Endothelial cell of umbilical vein (primary cell): ENCODE data around the gene ZBTB32. TPM values are rescaled to one million over a fixed set of nuclear protein-coding genes. Genes with fewer than 3 reads are reported as not detected.
A peak's percentile ranks its signal among the peaks of the same experiment; 100 is the strongest.

ENCODE experiments used
- BruUV-seq: library from RNA; stranded (reverse); fragments of 400-500 nt; replicated peaks from 2 replicates; lab custom pipeline; 2021; lab: Mats Ljungman, UMichigan
- CTCF ChIA-PET: fragments of 300-600, 350-600 bp; sonication (Branson Sonifier 250); formaldehyde crosslinking; loops from one replicate; lab custom pipeline; 2021; ENCODE audit warnings: antibody characterized with exemption, inconsistent platforms; lab: Charles Lee
- POLR2A ChIA-PET: fragments of 300-600, 350-600 bp; sonication (Branson Sonifier 250); formaldehyde crosslinking; loops from one replicate; lab custom pipeline; 2021; ENCODE audit warnings: antibody characterized with exemption, inconsistent platforms; lab: Charles Lee
- DNase-seq: peaks from one replicate; pipeline ENCODE4 v3.0.0-alpha.2; 2011; ENCODE audit warnings: low read depth, low spot score
- FAIRE-seq: peaks from 2 replicates; lab custom pipeline; 2011; peaks lifted over from hg19 to GRCh38; lab: Jason Lieb, UNC
- H2AFZ ChIP-seq: 2 replicates; pipeline ENCODE4 v1.6.0; 2012; ENCODE audit warnings: low read depth, low read length, control low read depth, inconsistent platforms
- H3K27ac ChIP-seq: 2 replicates; pipeline ENCODE4 v1.5.1; 2011; ENCODE audit warnings: low read depth, mild to moderate bottlenecking, control low read depth, low read length, moderate library complexity; ENCODE audit not compliant: insufficient read depth
- H3K27me3 ChIP-seq, 2 experiments: 2 replicates each; pipeline versions ENCODE4 v1.6.0 to v1.6.1; 2011; ENCODE audit warnings: low read length in 2 of 2, mixed read lengths in 1 of 2; ENCODE audit not compliant: control insufficient read depth in 2 of 2, insufficient read depth in 2 of 2
- H3K36me3 ChIP-seq, 2 experiments: 2 replicates in 1 of 2; 3 replicates in 1 of 2; pipeline ENCODE4 v1.5.1; 2011; ENCODE audit warnings: low read length in 2 of 2, mild to moderate bottlenecking in 1 of 2, moderate library complexity in 1 of 2; ENCODE audit not compliant: control insufficient read depth in 2 of 2, insufficient read depth in 2 of 2; ENCODE audit errors: extremely low read depth in 1 of 2
- H3K4me1 ChIP-seq: 3 replicates; pipeline ENCODE4 v1.5.1; 2011; ENCODE audit warnings: mild to moderate bottlenecking, low read length; ENCODE audit not compliant: control insufficient read depth, insufficient read depth; ENCODE audit errors: extremely low read depth
- H3K4me2 ChIP-seq: 2 replicates; pipeline ENCODE4 v1.6.1; 2011; ENCODE audit warnings: low read length, control low read depth, mixed read lengths; ENCODE audit not compliant: insufficient read depth
- H3K4me3 ChIP-seq, 3 experiments: fragments of 200-600 bp in 1 of 3; sonication (generic), shearing (Covaris generic) in 1 of 3; replicated peaks in 1 of 3; 2 replicates each; pipeline ENCODE4 v1.5.1; 2011 to 2016; ENCODE audit warnings: control low read depth in 3 of 3, low read length in 3 of 3, mild to moderate bottlenecking in 2 of 3, inconsistent platforms in 1 of 3, low read depth in 1 of 3, moderate library complexity in 1 of 3; ENCODE audit not compliant: insufficient read depth in 1 of 3
- H3K79me2 ChIP-seq: 2 replicates; pipeline ENCODE4 v1.6.0; 2012; ENCODE audit warnings: low read length, inconsistent platforms; ENCODE audit not compliant: control insufficient read depth, insufficient read depth
- H3K9ac ChIP-seq: replicated peaks from 2 replicates; pipeline ENCODE3; 2011; ENCODE audit warnings: low read length, control low read depth; ENCODE audit not compliant: insufficient read depth; ENCODE audit errors: extremely low read depth
- H3K9me1 ChIP-seq: replicated peaks from 3 replicates; pipeline ENCODE4 v1.6.0; 2011; ENCODE audit warnings: mild to moderate bottlenecking, low read length; ENCODE audit not compliant: control insufficient read depth, insufficient read depth; ENCODE audit errors: extremely low read depth
- H3K9me3 ChIP-seq: replicated peaks from 2 replicates; pipeline ENCODE4 v1.5.1; 2012; ENCODE audit warnings: low read length, inconsistent platforms; ENCODE audit not compliant: control insufficient read depth, insufficient read depth
- H4K20me1 ChIP-seq: replicated peaks from 2 replicates; pipeline ENCODE3; 2011; ENCODE audit warnings: mild to moderate bottlenecking, low read length; ENCODE audit not compliant: control insufficient read depth, insufficient read depth; ENCODE audit errors: extremely low read depth
- JUN ChIP-seq: IDR thresholded peaks from 2 replicates; pipeline ENCODE4 v1.6.1; 2011; ENCODE audit warnings: borderline replicate concordance, low read depth; ENCODE audit not compliant: insufficient read length, insufficient read depth
- MYC ChIP-seq: IDR thresholded peaks from one replicate; pipeline ENCODE4 v1.6.1; 2011; ENCODE audit warnings: mild to moderate bottlenecking, low read depth, low read length
- POLR2AphosphoS5 ChIP-seq: IDR thresholded peaks from 2 replicates; pipeline ENCODE4 v1.6.1; 2012; ENCODE audit warnings: low read depth, mild to moderate bottlenecking, control low read depth, low read length, moderate library complexity; ENCODE audit not compliant: insufficient read depth
- dilution Hi-C: fragments of 300-500 bp; cut with MboI; formaldehyde crosslinking; loops from one replicate; pipeline ENCODE4 v1.15.0; 2019; ENCODE audit warnings: low sequenced_read_pairs; ENCODE audit not compliant: extremely low pct_ligation_motif_present
- intact Hi-C: fragments of 100-400 bp; cut with micrococcal nuclease; formaldehyde crosslinking; loops from one replicate; pipeline ENCODE4 v1.10.0; 2022
- polyA plus RNA-seq, 4 experiments: library from polyadenylated mRNA; depleted of rRNA in 3 of 4; stranded (reverse) in 3 of 4; unstranded in 1 of 4; fragments of >200 nt; gene quantifications; 2 replicates each; pipeline versions ENCODE4 v1.2.1 to v1.2.3, GENCODE V29; 2011 to 2012; ENCODE audit warnings: missing spikeins in 1 of 4
- total RNA-seq: library from RNA; stranded (reverse); gene quantifications from 2 replicates; pipeline ENCODE4 v1.2.3, GENCODE V29; 2021
- TF ChIP-seq, protein P1 (sequence below): IDR thresholded peaks from 2 replicates; pipeline ENCODE4 v1.6.1; 2011; ENCODE audit not compliant: insufficient read depth, insufficient read length

Gene ZBTB32
- total and polyA plus RNA-seq, 2 donors (not counting 3 experiments of a cell fraction or from before 2014, with no cell fraction given) = not detected

DNA sequence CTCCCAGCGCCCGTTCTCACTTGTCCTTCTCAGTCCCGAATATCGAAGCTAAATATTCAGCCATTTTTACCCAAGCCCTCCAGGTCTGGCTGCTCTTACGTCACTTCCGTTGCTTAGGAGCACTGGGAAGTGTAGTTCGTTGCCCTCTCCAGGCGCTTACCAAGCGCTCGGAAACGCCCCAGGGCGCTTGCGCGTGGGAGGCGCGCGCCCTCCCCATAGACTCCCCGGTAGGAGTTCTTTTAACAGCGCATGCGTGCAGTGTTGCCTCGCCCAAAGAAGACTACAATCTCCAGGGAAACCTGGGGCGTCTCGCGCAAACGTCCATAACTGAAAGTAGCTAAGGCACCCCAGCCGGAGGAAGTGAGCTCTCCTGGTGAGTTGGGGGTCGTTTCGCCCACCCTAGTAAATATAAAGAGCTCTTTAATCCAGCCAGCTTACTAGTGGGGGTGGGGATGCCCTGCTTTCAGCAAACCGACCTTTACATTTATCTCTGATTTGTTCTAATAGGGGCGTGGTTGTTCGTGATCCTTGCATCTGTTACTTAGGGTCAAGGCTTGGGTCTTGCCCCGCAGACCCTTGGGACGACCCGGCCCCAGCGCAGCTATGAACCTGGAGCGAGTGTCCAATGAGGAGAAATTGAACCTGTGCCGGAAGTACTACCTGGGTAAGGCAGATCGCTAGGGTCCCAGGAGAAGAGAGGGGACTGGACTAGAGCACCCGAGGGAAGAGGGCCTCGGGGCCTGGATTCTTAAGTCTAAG, 41.1 kb downstream of the ZBTB32 start, which contains the start of the genes PSENEN and U2AF1L4:
Gene PSENEN (plus strand): TSS at position 324 of the 759 bp plus-strand sequence. CDS start 280 bp downstream, at position 604.
Gene U2AF1L4 (minus strand): TSS at position 91 of the 759 bp plus-strand sequence. CDS start 27 bp downstream, at position 64.
- peak within 1 kb of the TSS; percentile 87 for H3K4me2 ChIP-seq
- no peaks in the 10 kb centered on the region for H3K9me3 ChIP-seq
- intact Hi-C loops (loop anchor here (1.0 to 2.0 kb wide), 4 partner anchors 13 to 186 kb away; partner anchors contain the start of gene PROSER3), dilution Hi-C loops (no loop called here)
- H3K4me3 ChIP-seq = peak within 1 kb of the TSS; percentile 73 to 87 (median 75)
- H3K79me2 ChIP-seq = peaks cover 22% of the 10 kb centered on the region
- H3K9me1 ChIP-seq = no peaks in the 10 kb centered on the region
- H3K27ac ChIP-seq = peak within 1 kb of the TSS; percentile 88
- no peaks in the 10 kb centered on the region for H4K20me1 ChIP-seq
- H3K4me1 ChIP-seq = peaks cover 24% of the 10 kb centered on the region
- H3K27me3 ChIP-seq = no peaks in the 10 kb centered on the region
- peak within 1 kb of the TSS; percentile 93 for H3K9ac ChIP-seq
- TF ChIP-seq POLR2AphosphoS5 = peak; percentile 55
- TF ChIP-seq, protein P1, sequence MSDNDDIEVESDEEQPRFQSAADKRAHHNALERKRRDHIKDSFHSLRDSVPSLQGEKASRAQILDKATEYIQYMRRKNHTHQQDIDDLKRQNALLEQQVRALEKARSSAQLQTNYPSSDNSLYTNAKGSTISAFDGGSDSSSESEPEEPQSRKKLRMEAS = no peak
- H2AFZ ChIP-seq = peak within 1 kb of the TSS; percentile 90
- CTCF ChIA-PET = interaction anchor here (0.6 to 1.9 kb wide), 7 partner anchors 11 to 147 kb away, joined by 3 to 7 read pairs (median 4); partner anchors contain the start of genes HSPB6 and KMT2B
- FAIRE-seq (no peak), DNase-seq (peak; percentile 99)
- no peaks in the 10 kb centered on the region for H3K36me3 ChIP-seq
- POLR2A ChIA-PET = interaction anchor here (0.6 to 0.8 kb wide), 3 partner anchors 18 to 200 kb away, joined by 3 to 7 read pairs (median 4); no protein-coding TSS in a partner anchor
- TSS peak; percentile 42 for BruUV-seq

DNA sequence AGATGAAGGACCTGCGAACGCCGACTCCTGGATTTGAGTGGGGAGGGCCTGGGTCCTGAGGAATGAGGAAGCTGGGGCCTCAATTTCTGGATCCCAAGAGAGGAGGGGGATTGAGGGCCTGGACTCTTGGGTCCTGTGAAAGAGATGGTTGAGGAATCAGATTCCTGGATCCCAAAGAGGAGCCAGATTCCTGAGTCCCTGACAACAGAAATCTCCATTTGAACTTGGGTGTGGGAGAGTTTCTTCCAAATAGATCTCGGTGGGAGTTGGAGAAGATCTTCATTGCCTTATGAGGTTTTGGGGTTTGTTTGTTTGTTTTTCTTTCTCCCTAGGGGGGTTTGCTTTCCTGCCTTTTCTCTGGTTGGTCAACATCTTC, 41.7 kb downstream of the ZBTB32 start:
- H3K27ac ChIP-seq = peak overlapping the region; percentile 88
- no peaks in the 10 kb centered on the region for H3K9me3 ChIP-seq
- FAIRE-seq (no peak), DNase-seq (no peak)
- H3K27me3 ChIP-seq = no peaks in the 10 kb centered on the region
- peak overlapping the region; percentile 87 for H3K4me2 ChIP-seq
- peaks cover 20% of the 10 kb centered on the region for H3K4me1 ChIP-seq
- H4K20me1 ChIP-seq = no peaks in the 10 kb centered on the region
- TF ChIP-seq POLR2AphosphoS5 (no peak), JUN (no peak), MYC (no peak)
- ChIA-PET CTCF (interaction anchor here (1.0 to 1.9 kb wide), 3 partner anchors 10 to 28 kb away, joined by 3 to 7 read pairs (median 3); partner anchors contain the start of genes HSPB6 and KMT2B), POLR2A (interaction anchor here (0.7 to 0.8 kb wide), 2 partner anchors 17 to 185 kb away, joined by 4 to 7 read pairs; no protein-coding TSS in a partner anchor)
- BruUV-seq = no TSS peak
- dilution Hi-C loops (no loop called here), intact Hi-C loops (no loop called here)
- H2AFZ ChIP-seq = no peak overlapping the region
- no peaks in the 10 kb centered on the region for H3K9me1 ChIP-seq
- H3K9ac ChIP-seq = peak overlapping the region; percentile 82
- H3K36me3 ChIP-seq = no peaks in the 10 kb centered on the region
- H3K79me2 ChIP-seq = peaks cover 22% of the 10 kb centered on the region
- H3K4me3 ChIP-seq = peak overlapping the region; percentile 56 to 87 (median 73)
